Heart left ventricle (tissue), 13 donors: ENCODE data around the gene PPP1R1A.

Source experiments
- POLR2A ChIP-seq, 2 donors: fragments of 450-650 bp; IDR thresholded peaks; one replicate each; pipeline ENCODE4 v1.6.1; 2017; ENCODE audit warnings: antibody characterized with exemption in 2 of 2, mild to moderate bottlenecking in 2 of 2, moderate library complexity in 2 of 2
- TF ChIP-seq, protein P1 (sequence below), 12 donors: fragments of 200-600 bp; sonication (generic) in 4 of 12; IDR thresholded peaks; one replicate each; pipeline versions ENCODE4 v1.5.0 to v1.8.0; 2018 to 2022; ENCODE audit warnings: antibody characterized with exemption in 12 of 12, mild to moderate bottlenecking in 5 of 12
- donor health status: ischemic (EF 13 %, LVEDD 7.1; RV severe dilation, severe dysfunction).
- donor health status: DM: no; HTN: yes; CAD: no.
- donor health status: DM: no; HTN: no; CAD: no.
- donor health status: ischemic (EF 25% LVEDD 6.9; RV normal size, moderate dysfunction).
- donor health status: ischemic (EF 25% LVEDD 5.7; RV mildly dilated, moderate dysfunction).
- donor health status: ischemic (EF 35%, LVEDD 5.7; RV mildly dilated, moderate dysfunction).
- donor health status: nonischemic (EF 11% LVEDD 7.7; RV severe dilation, severe dysfunction).
- donor health status: DM: yes; HTN: yes; CAD: no.
- donor health status: PGD.
- donor health status: ischemic (EF 29% LVEDD 5.4; RV normal size, mild dysfunction).
- donor health status: nonischemic (EF 23%, LVEDD 6.1; RV moderate dilation, normal function).

DNA sequence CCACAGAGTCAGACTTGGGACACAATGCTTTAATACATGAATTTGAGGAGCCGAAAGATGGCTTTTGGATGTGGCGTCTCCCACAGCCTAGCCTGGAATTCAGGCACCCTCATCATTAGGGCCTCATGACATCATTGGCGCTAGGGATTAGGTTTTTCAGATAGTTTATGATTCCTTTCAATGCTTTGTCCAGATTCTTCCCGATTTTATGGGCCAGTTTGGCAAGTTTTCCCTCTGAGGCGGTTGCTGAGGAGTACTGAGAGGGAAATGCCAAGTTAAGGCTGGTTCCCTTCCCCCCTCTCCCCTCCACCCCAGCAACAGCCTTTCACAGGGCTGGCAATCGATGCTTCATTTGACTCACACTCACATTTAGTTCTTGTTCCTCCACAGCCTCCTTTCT lies 19.7 kb upstream of the PPP1R1A start:
- TF ChIP-seq, protein P1, sequence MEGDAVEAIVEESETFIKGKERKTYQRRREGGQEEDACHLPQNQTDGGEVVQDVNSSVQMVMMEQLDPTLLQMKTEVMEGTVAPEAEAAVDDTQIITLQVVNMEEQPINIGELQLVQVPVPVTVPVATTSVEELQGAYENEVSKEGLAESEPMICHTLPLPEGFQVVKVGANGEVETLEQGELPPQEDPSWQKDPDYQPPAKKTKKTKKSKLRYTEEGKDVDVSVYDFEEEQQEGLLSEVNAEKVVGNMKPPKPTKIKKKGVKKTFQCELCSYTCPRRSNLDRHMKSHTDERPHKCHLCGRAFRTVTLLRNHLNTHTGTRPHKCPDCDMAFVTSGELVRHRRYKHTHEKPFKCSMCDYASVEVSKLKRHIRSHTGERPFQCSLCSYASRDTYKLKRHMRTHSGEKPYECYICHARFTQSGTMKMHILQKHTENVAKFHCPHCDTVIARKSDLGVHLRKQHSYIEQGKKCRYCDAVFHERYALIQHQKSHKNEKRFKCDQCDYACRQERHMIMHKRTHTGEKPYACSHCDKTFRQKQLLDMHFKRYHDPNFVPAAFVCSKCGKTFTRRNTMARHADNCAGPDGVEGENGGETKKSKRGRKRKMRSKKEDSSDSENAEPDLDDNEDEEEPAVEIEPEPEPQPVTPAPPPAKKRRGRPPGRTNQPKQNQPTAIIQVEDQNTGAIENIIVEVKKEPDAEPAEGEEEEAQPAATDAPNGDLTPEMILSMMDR (IDR thresholded peaks at IDR 0.05) = no peak
- no peak for TF ChIP-seq POLR2A (IDR thresholded peaks at IDR 0.05)
